SK-N-MC (cell line): ENCODE results near the gene PSMD1.

Experiments
- DNase-seq: peaks from one replicate; pipeline ENCODE4 v3.0.0-alpha.2; 2011; ENCODE audit warnings: low read depth, low spot score
- H3K27ac ChIP-seq: fragments of 200-600 bp; sonication (generic); 2 replicates; pipeline ENCODE4 v1.5.1; 2016; ENCODE audit warnings: mixed run types
- H3K36me3 ChIP-seq: fragments of 200-600 bp; sonication (generic); 2 replicates; pipeline ENCODE4 v1.6.1; 2017; ENCODE audit warnings: antibody characterized with exemption, low read length, mixed read lengths; ENCODE audit not compliant: insufficient read depth
- H3K4me3 ChIP-seq: fragments of 200-600 bp; sonication (generic); 2 replicates; pipeline ENCODE4 v1.5.1; 2016
- H3K9ac ChIP-seq: fragments of 200-600 bp; sonication (generic); 2 replicates; pipeline ENCODE4 v1.8.0; 2017; ENCODE audit warnings: mixed run types, mixed read lengths; ENCODE audit not compliant: insufficient read length
- H3K9me3 ChIP-seq: fragments of 200-600 bp; sonication (generic); 2 replicates; pipeline ENCODE4 v1.6.1; 2017; ENCODE audit warnings: low read depth, mild to moderate bottlenecking, antibody characterized with exemption, low read length, moderate library complexity, mixed read lengths
- EZH2 ChIP-seq: fragments of 200-600 bp; sonication (generic); IDR thresholded peaks from one replicate; pipeline ENCODE4 v1.6.1; 2017; ENCODE audit warnings: antibody characterized with exemption
- FOXP2 ChIP-seq: optimal IDR thresholded peaks from 2 replicates; pipeline ENCODE3; 2011; ENCODE audit warnings: mild to moderate bottlenecking, moderate library complexity; ENCODE audit not compliant: insufficient read depth; ENCODE audit errors: extremely low read length, control extremely low read depth
- POLR2AphosphoS5 ChIP-seq: IDR thresholded peaks from 2 replicates; pipeline ENCODE4 v1.6.1; 2012; ENCODE audit warnings: mild to moderate bottlenecking, low read depth, low read length, borderline replicate concordance

PSMD1 gene

GRCh38 chr2:231181860-231182512 is 125.3 kb downstream of the PSMD1 start:
- Histone ChIP-seq H3K4me3 (no peak overlapping the region), H3K27ac (no peak overlapping the region), H3K9ac (no peak overlapping the region), H3K36me3 (no peaks in the 10 kb centered on the region; the same call in 1 of the 2 replicates), H3K9me3 (no peaks in the 10 kb centered on the region)
- TF ChIP-seq FOXP2 (no peak), POLR2AphosphoS5 (no peak), EZH2 (no peak)
- DNase-seq = no peak

- H3K9me3 ChIP-seq = no peaks in the 10 kb centered on the region
- no peaks in the 10 kb centered on the region for H3K36me3 ChIP-seq
- H3K27ac ChIP-seq = no peak overlapping the region
- DNase-seq = no peak
- H3K9ac ChIP-seq = no peak overlapping the region
- no peak overlapping the region for H3K4me3 ChIP-seq
- no peak for TF ChIP-seq FOXP2
- no peak for TF ChIP-seq POLR2AphosphoS5
- no peak for TF ChIP-seq EZH2
Observed at GRCh38 chr2:231182513-231182899, 125.8 kb downstream of the PSMD1 start.

- DNase-seq = no peak
- H3K9me3 ChIP-seq = no peaks in the 10 kb centered on the region
- H3K4me3 ChIP-seq = no peak overlapping the region
- no peak overlapping the region for H3K9ac ChIP-seq
- no peak overlapping the region for H3K27ac ChIP-seq
- no peaks in the 10 kb centered on the region for H3K36me3 ChIP-seq
- no peak for TF ChIP-seq POLR2AphosphoS5
- TF ChIP-seq FOXP2 = no peak
- no peak for TF ChIP-seq EZH2
Observed at GRCh38 chr2:231183851-231184250, 127.2 kb downstream of the PSMD1 start.

- no peak for TF ChIP-seq FOXP2
- no peak for TF ChIP-seq EZH2
- no peak for TF ChIP-seq POLR2AphosphoS5
- no peak for DNase-seq
Observed at GRCh38 chr2:231184319-231184718, 127.7 kb downstream of the PSMD1 start.

GRCh38 chr2:231185050-231185725 is 128.5 kb downstream of the PSMD1 start:
- Histone ChIP-seq H3K27ac (no peak overlapping the region), H3K36me3 (no peaks in the 10 kb centered on the region), H3K4me3 (no peak overlapping the region), H3K9me3 (no peaks in the 10 kb centered on the region), H3K9ac (no peak overlapping the region)
- TF ChIP-seq POLR2AphosphoS5 (no peak), EZH2 (no peak), FOXP2 (no peak)
- DNase-seq = no peak

More at GRCh38 chr2:231184319-231184718, 127.7 kb downstream of the PSMD1 start:
- no peak overlapping the region for H3K4me3 ChIP-seq
- no peaks in the 10 kb centered on the region for H3K36me3 ChIP-seq
- H3K9ac ChIP-seq = no peak overlapping the region
- H3K9me3 ChIP-seq = no peaks in the 10 kb centered on the region
- no peak overlapping the region for H3K27ac ChIP-seq

GRCh38 chr2:231185886-231186285 is 129.2 kb downstream of the PSMD1 start:
- DNase-seq = no peak
- H3K27ac ChIP-seq = no peak overlapping the region
- no peaks in the 10 kb centered on the region for H3K9me3 ChIP-seq
- no peak overlapping the region for H3K4me3 ChIP-seq
- H3K36me3 ChIP-seq = no peaks in the 10 kb centered on the region
- TF ChIP-seq EZH2 (no peak), FOXP2 (no peak), POLR2AphosphoS5 (no peak)
- no peak overlapping the region for H3K9ac ChIP-seq

GRCh38 chr2:231186325-231186724 is 129.7 kb downstream of the PSMD1 start:
- Histone ChIP-seq H3K36me3 (no peaks in the 10 kb centered on the region), H3K9ac (no peak overlapping the region), H3K9me3 (no peaks in the 10 kb centered on the region), H3K27ac (no peak overlapping the region), H3K4me3 (no peak overlapping the region)
- no peak for DNase-seq
- no peak for TF ChIP-seq EZH2
- TF ChIP-seq FOXP2 = no peak
- no peak for TF ChIP-seq POLR2AphosphoS5

DNA sequence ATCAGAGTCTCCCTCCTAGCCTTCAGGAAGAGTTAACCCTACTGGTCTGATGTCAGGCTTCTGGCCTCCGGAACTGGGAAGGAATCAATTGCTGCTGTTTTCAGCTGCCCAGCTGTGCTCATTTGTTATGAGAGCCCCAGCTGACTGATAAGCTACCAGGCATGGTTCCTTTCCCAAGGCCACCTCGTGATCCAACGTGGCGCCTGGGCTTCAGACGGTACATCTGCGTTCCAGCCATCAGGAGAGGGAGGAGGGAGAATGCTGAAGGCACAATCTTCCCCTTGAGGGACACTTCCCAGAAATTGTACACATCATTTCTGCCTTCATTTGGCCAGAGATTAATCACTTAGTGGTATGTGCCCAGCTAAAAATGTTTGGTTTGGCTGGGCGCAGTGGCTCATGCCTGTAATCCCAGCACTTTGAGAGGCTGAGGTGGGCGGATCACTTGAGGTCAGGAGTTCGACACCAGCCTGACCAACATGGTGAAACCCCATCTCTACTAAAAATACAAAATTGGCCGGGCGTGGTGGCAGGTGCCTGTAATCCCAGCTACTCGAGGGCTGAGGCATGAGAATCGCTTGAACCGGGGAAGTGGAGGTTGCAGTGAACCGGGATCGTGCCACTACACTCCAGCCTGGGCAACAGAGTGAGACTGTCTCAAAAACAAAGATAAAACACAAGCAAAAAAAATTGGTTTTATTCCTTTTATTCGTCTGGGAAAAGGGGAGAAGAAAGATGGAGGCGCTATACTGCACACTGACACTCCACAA is 131.3 kb downstream of the PSMD1 start:
- Histone ChIP-seq H3K4me3 (no peak overlapping the region), H3K9me3 (no peaks in the 10 kb centered on the region), H3K9ac (no peak overlapping the region), H3K27ac (no peak overlapping the region), H3K36me3 (no peaks in the 10 kb centered on the region)
- no peak for DNase-seq
- TF ChIP-seq EZH2 (no peak), POLR2AphosphoS5 (no peak), FOXP2 (no peak)
